Gastrocnemius medialis (tissue), 4 donors: Measurements from ENCODE around the gene ZNF3. TPM values are rescaled to one million over a fixed set of nuclear protein-coding genes. Genes with fewer than 3 reads are reported as not detected.

Experiments
- ATAC-seq, 2 donors: fragments of 150-250 bp; one replicate each; pipeline ENCODE4 v1.9.1; 2016
- DNase-seq, 2 donors: peaks; one replicate each; pipeline ENCODE4 v3.0.0-alpha.2; 2019
- H3K27ac ChIP-seq, 4 donors: fragments of 200-600 bp; sonication (generic); 1 replicate in 1 of 4; 2 replicates in 3 of 4; pipeline ENCODE4 v1.5.1; 2016 to 2018; ENCODE audit warnings: mild to moderate bottlenecking in 2 of 4, moderate library complexity in 1 of 4
- H3K27me3 ChIP-seq, 3 donors: fragments of 200-600 bp; sonication (generic) in 2 of 3; 1 replicate in 1 of 3; 2 replicates in 2 of 3; pipeline versions ENCODE4 v1.5.1 to v1.6.0; 2016 to 2019; ENCODE audit warnings: mild to moderate bottlenecking in 1 of 3, moderate library complexity in 1 of 3
- H3K36me3 ChIP-seq, 2 donors: fragments of 200-600 bp; sonication (generic) in 1 of 2; one replicate each; pipeline ENCODE4 v1.5.1; 2017 to 2018
- H3K4me1 ChIP-seq, 2 donors: fragments of 200-600 bp; sonication (generic) in 1 of 2; one replicate each; pipeline ENCODE4 v1.5.1; 2016 to 2017; ENCODE audit warnings: mild to moderate bottlenecking in 2 of 2
- H3K4me3 ChIP-seq, 4 donors: fragments of 200-600 bp; sonication (generic) in 3 of 4; 1 replicate in 1 of 4; 2 replicates in 3 of 4; pipeline ENCODE4 v1.5.1; 2016 to 2019; ENCODE audit warnings: mild to moderate bottlenecking in 2 of 4
- H3K9me3 ChIP-seq, 3 donors: fragments of 200-600 bp; sonication (generic) in 2 of 3; 1 replicate in 1 of 3; 2 replicates in 2 of 3; pipeline ENCODE4 v1.5.1; 2016 to 2019
- CTCF ChIP-seq, 5 experiments: fragments of 450-650 bp in 3 of 5; fragments of 200-600 bp in 2 of 5; sonication (generic) in 2 of 5; IDR thresholded peaks in 4 of 5; conservative IDR thresholded peaks in 1 of 5; 1 replicate in 4 of 5; 2 replicates in 1 of 5; pipeline ENCODE4 v1.5.1; 2016 to 2019; ENCODE audit warnings: antibody characterized with exemption in 5 of 5, mild to moderate bottlenecking in 3 of 5, moderate library complexity in 3 of 5
- POLR2A ChIP-seq, 2 donors: fragments of 450-650 bp; IDR thresholded peaks; one replicate each; pipeline ENCODE4 v1.6.1; 2017; ENCODE audit warnings: antibody characterized with exemption in 2 of 2, mild to moderate bottlenecking in 2 of 2, moderate library complexity in 2 of 2
- in situ Hi-C, 4 donors: fragments of 200-750 bp; cut with MboI; loops; one replicate each; pipeline versions ENCODE4 v1.15.0 to v1.8.0; 2017; ENCODE audit warnings: low sequenced_read_pairs in 4 of 4
- intact Hi-C: fragments of 100-400 bp; cut with DNase I; formaldehyde crosslinking; loops from one replicate; pipeline ENCODE4 v1.15.1; 2023; ENCODE audit warnings: low total_unique reads
- total RNA-seq, 4 donors: library from RNA; depleted of rRNA; stranded (reverse); fragments of >200 nt; gene quantifications; one replicate each; pipeline versions ENCODE4 v1.1.0 to v1.2.3, GENCODE V29; 2016

Gene ZNF3
- total RNA-seq, 4 donors from 2014 or later: 11.2 to 19.2 (median 16.1) TPM

GRCh38 chr7:100091411-100092181, 10.1 kb upstream of the ZNF3 start:
- in situ Hi-C loops: no loop called here
- no peak for DNase-seq
- H3K4me3 ChIP-seq: no peak overlapping the region
- TF ChIP-seq CTCF (IDR thresholded peaks at IDR 0.05 in 4 of 5, conservative IDR thresholded peaks at IDR 0.05 in 1 of 5): no peak
- TF ChIP-seq POLR2A (IDR thresholded peaks at IDR 0.05): no peak
- intact Hi-C loops: no loop called here
- peaks cover 0 to 65% of the 10 kb centered on the region in 2 donors for H3K36me3 ChIP-seq
- no peak overlapping the region for H3K27ac ChIP-seq
- H3K27me3 ChIP-seq: no peaks in the 10 kb centered on the region
- H3K9me3 ChIP-seq: no peaks in the 10 kb centered on the region
- peaks cover 13 to 14% of the 10 kb centered on the region in 2 donors for H3K4me1 ChIP-seq
- ATAC-seq: no peak

GRCh38 chr7:100090527-100091410, 9.2 kb upstream of the ZNF3 start:
- DNase-seq (no peak), ATAC-seq (no peak)
- in situ Hi-C loops: no loop called here
- TF ChIP-seq CTCF (IDR thresholded peaks at IDR 0.05 in 4 of 5, conservative IDR thresholded peaks at IDR 0.05 in 1 of 5): no peak
- TF ChIP-seq POLR2A (IDR thresholded peaks at IDR 0.05): no peak
- peaks cover 0 to 57% of the 10 kb centered on the region in 2 donors for H3K36me3 ChIP-seq
- no peaks in the 10 kb centered on the region for H3K9me3 ChIP-seq
- H3K27ac ChIP-seq: no peak overlapping the region
- H3K4me1 ChIP-seq: peaks cover 13 to 14% of the 10 kb centered on the region in 2 donors
- intact Hi-C loops: no loop called here
- H3K27me3 ChIP-seq: no peaks in the 10 kb centered on the region
- no peak overlapping the region for H3K4me3 ChIP-seq

- ATAC-seq: no peak
- intact Hi-C loops: loop anchor here (5.0 kb wide), 1 partner anchor 38 kb away; the partner anchor contains the start of gene MBLAC1
Observed at GRCh38 chr7:100089458-100090196, 8.1 kb upstream of the ZNF3 start.

More at GRCh38 chr7:100089458-100090196, 8.1 kb upstream of the ZNF3 start:
- H3K9me3 ChIP-seq: no peaks in the 10 kb centered on the region
- peak overlapping the region; percentile 79 to 90 (median 88) for H3K4me3 ChIP-seq
- H3K27me3 ChIP-seq: no peaks in the 10 kb centered on the region
- in situ Hi-C loops: no loop called here
- peaks cover 13 to 14% of the 10 kb centered on the region in 2 donors for H3K4me1 ChIP-seq
- peak overlapping the region; percentile 88 to 97 (median 89) for H3K27ac ChIP-seq
- TF ChIP-seq CTCF (IDR thresholded peaks at IDR 0.05 in 4 of 5, conservative IDR thresholded peaks at IDR 0.05 in 1 of 5) (no peak), POLR2A (IDR thresholded peaks at IDR 0.05) (no peak)
- peaks cover 0 to 45% of the 10 kb centered on the region in 2 donors for H3K36me3 ChIP-seq
- DNase-seq: no peak
